ENCODE data around the gene DDX24. TPM values are rescaled to one million over a fixed set of nuclear protein-coding genes. Genes with fewer than 3 reads are reported as not detected.

Gene DDX24
- total RNA-seq, 1 experiment from 2014 or later: 40.4 TPM

GRCh38 chr14:94098326-94098992, 17.5 kb upstream of the DDX24 start:
- Histone ChIP-seq H3F3A (ENCODE audit: insufficient read depth, low read depth) (no peaks in the 10 kb centered on the region), H3K9me2 (ENCODE audit: insufficient read depth) (no peaks in the 10 kb centered on the region), H3K27ac (no peak overlapping the region), H4K20me1 (ENCODE audit: insufficient read depth) (no peaks in the 10 kb centered on the region), H3K27me3 (ENCODE audit: insufficient read depth, low read depth) (no peaks in the 10 kb centered on the region), H3K36me3 (ENCODE audit: low read depth) (no peaks in the 10 kb centered on the region), H3K4me3 (no peak overlapping the region), H3K4me2 (no peak overlapping the region), H3K9me3 (ENCODE audit: insufficient read depth, low read depth) (no peaks in the 10 kb centered on the region), H3K79me2 (ENCODE audit: low read depth) (no peaks in the 10 kb centered on the region), H2AFZ (no peak overlapping the region), H3K4me1 (replicated peaks; ENCODE audit: insufficient read depth) (no peaks in the 10 kb centered on the region)
- no peak for TF ChIP-seq EZH2 (IDR thresholded peaks at IDR 0.05; ENCODE audit: low read depth)
- TF ChIP-seq CTCF (conservative IDR thresholded peaks at IDR 0.05): no peak
- no peak for DNase-seq
- ChIA-PET POLR2A (ENCODE audit: unreplicated experiment) (no interaction called here), CTCF (no interaction called here)
- intact Hi-C loops (cut with micrococcal nuclease; ENCODE audit: unreplicated experiment): no loop called here
- no TSS peak for BruUV-seq (replicated peaks)

- Histone ChIP-seq H3K4me1 (replicated peaks; ENCODE audit: insufficient read depth) (no peaks in the 10 kb centered on the region), H2AFZ (no peak overlapping the region), H3K4me2 (no peak overlapping the region), H3K9me2 (ENCODE audit: insufficient read depth) (no peaks in the 10 kb centered on the region), H3K4me3 (no peak overlapping the region), H3F3A (ENCODE audit: insufficient read depth, low read depth) (no peaks in the 10 kb centered on the region), H3K79me2 (ENCODE audit: low read depth) (no peaks in the 10 kb centered on the region), H3K9me3 (ENCODE audit: insufficient read depth, low read depth) (no peaks in the 10 kb centered on the region), H3K36me3 (ENCODE audit: low read depth) (no peaks in the 10 kb centered on the region), H3K27ac (no peak overlapping the region), H4K20me1 (ENCODE audit: insufficient read depth) (no peaks in the 10 kb centered on the region), H3K27me3 (ENCODE audit: insufficient read depth, low read depth) (no peaks in the 10 kb centered on the region)
- TF ChIP-seq CTCF (conservative IDR thresholded peaks at IDR 0.05) (no peak), EZH2 (IDR thresholded peaks at IDR 0.05; ENCODE audit: low read depth) (no peak)
- BruUV-seq (replicated peaks): no TSS peak
- POLR2A ChIA-PET (ENCODE audit: unreplicated experiment): no interaction called here
- CTCF ChIA-PET: no interaction called here
- no peak for DNase-seq
- intact Hi-C loops (cut with micrococcal nuclease; ENCODE audit: unreplicated experiment): no loop called here
Measured at GRCh38 chr14:94097091-94097490, 16.1 kb upstream of the DDX24 start.

- H3K4me2 ChIP-seq: no peak overlapping the region
- ChIA-PET CTCF (interaction anchor here (0.6 kb wide), 1 partner anchor 39 kb away, joined by 3 read pairs; no protein-coding TSS in a partner anchor), POLR2A (ENCODE audit: unreplicated experiment) (no interaction called here)
- no peaks in the 10 kb centered on the region for H3K9me3 ChIP-seq (ENCODE audit: insufficient read depth, low read depth)
- no peak overlapping the region for H3K27ac ChIP-seq
- H3F3A ChIP-seq (ENCODE audit: insufficient read depth, low read depth): no peaks in the 10 kb centered on the region
- H2AFZ ChIP-seq: no peak overlapping the region
- no peaks in the 10 kb centered on the region for H4K20me1 ChIP-seq (ENCODE audit: insufficient read depth)
- BruUV-seq (replicated peaks): no TSS peak
- H3K4me1 ChIP-seq (replicated peaks; ENCODE audit: insufficient read depth): no peaks in the 10 kb centered on the region
- H3K9me2 ChIP-seq (ENCODE audit: insufficient read depth): no peaks in the 10 kb centered on the region
- intact Hi-C loops (cut with micrococcal nuclease; ENCODE audit: unreplicated experiment): no loop called here
- TF ChIP-seq CTCF (conservative IDR thresholded peaks at IDR 0.05) (no peak), EZH2 (IDR thresholded peaks at IDR 0.05; ENCODE audit: low read depth) (no peak)
- H3K27me3 ChIP-seq (ENCODE audit: insufficient read depth, low read depth): no peaks in the 10 kb centered on the region
- H3K36me3 ChIP-seq (ENCODE audit: low read depth): no peaks in the 10 kb centered on the region
- no peak for DNase-seq
- H3K4me3 ChIP-seq: no peak overlapping the region
- no peaks in the 10 kb centered on the region for H3K79me2 ChIP-seq (ENCODE audit: low read depth)
Measured at GRCh38 chr14:94093418-94093817, 12.4 kb upstream of the DDX24 start.
